ENCODE results near the gene MYH14. TPM values are rescaled to one million over a fixed set of nuclear protein-coding genes. Genes with fewer than 3 reads are reported as not detected.

Gene MYH14
- total RNA-seq, 4 donors from 2014 or later: 103 to 174 (median 141) TPM

- Histone ChIP-seq H3K27me3 (peaks cover 0 to 8% (median 5%) of the 10 kb centered on the region in 3 donors), H3K27ac (no peak overlapping the region), H3K4me3 (no peak overlapping the region), H3K36me3 (no peaks in the 10 kb centered on the region), H3K9me3 (no peaks in the 10 kb centered on the region), H3K4me1 (no peaks in the 10 kb centered on the region)
- intact Hi-C loops (cut with DNase I; ENCODE audit: low total_unique reads) (no loop called here), in situ Hi-C loops (cut with MboI; ENCODE audit: low sequenced_read_pairs in 4 of 4) (loop anchor here in 3 of 4 donors (25.0 kb wide), 1 partner anchor 103 kb away; no protein-coding TSS in a partner anchor)
- no peak for DNase-seq
- no peak for ATAC-seq
- no peak for TF ChIP-seq POLR2A (IDR thresholded peaks at IDR 0.05)
- no peak for TF ChIP-seq CTCF (IDR thresholded peaks at IDR 0.05 in 4 of 5, conservative IDR thresholded peaks at IDR 0.05 in 1 of 5)
These were observed 44.3 kb upstream of the MYH14 start for GRCh38 chr19:50159078-50159477.

DNA sequence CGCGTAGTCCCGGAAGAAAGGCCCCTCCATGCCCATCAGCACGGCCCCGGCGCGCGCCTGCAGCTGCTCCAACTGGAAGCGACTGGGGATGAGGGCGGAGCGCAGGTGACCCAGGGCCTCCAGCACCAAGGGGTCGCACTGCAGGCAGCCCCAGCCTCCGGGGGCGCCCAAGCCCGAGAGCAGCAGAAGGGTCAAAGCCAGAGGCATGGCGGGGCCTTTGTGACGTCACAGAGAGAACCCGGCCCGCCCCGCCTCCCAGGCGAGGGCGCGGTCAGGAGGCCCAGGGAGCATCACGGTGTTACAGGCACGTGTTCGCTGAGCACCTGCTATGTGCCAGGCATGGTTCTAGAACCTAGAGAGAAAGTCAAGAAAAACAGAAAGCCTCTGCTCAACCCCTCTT is 40.4 kb upstream of the MYH14 start, which contains the start of gene IZUMO2:
Gene IZUMO2, minus strand, starts transcription at position 294 of the 400 bp plus-strand sequence. Its CDS starts 87 bp downstream, at position 207.
- Histone ChIP-seq H3K27me3 (peaks cover 4 to 20% (median 12%) of the 10 kb centered on the region in 3 donors), H3K27ac (no peak within 1 kb of the TSS), H3K4me1 (no peaks in the 10 kb centered on the region), H3K9me3 (no peaks in the 10 kb centered on the region), H3K36me3 (no peaks in the 10 kb centered on the region), H3K4me3 (no peak within 1 kb of the TSS)
- no peak for DNase-seq
- in situ Hi-C loops (cut with MboI; ENCODE audit: low sequenced_read_pairs in 4 of 4) (loop anchor here in 3 of 4 donors (25.0 kb wide), 1 partner anchor 99 kb away; no protein-coding TSS in a partner anchor), intact Hi-C loops (cut with DNase I; ENCODE audit: low total_unique reads) (loop anchor here (5.0 kb wide), 1 partner anchor 94 kb away; no protein-coding TSS in a partner anchor)
- TF ChIP-seq CTCF (IDR thresholded peaks at IDR 0.05 in 4 of 5, conservative IDR thresholded peaks at IDR 0.05 in 1 of 5) (no peak), POLR2A (IDR thresholded peaks at IDR 0.05) (no peak)
- ATAC-seq: no peak

GRCh38 chr19:50167314-50167721 is 36.1 kb upstream of the MYH14 start:
- H3K27ac ChIP-seq: no peak overlapping the region
- H3K4me1 ChIP-seq: no peaks in the 10 kb centered on the region
- H3K36me3 ChIP-seq: no peaks in the 10 kb centered on the region
- H3K9me3 ChIP-seq: no peaks in the 10 kb centered on the region
- H3K4me3 ChIP-seq: no peak overlapping the region
- TF ChIP-seq POLR2A (IDR thresholded peaks at IDR 0.05): no peak
- peaks cover 6 to 31% (median 12%) of the 10 kb centered on the region in 3 donors for H3K27me3 ChIP-seq
- DNase-seq (no peak), ATAC-seq (no peak)
- in situ Hi-C loops (cut with MboI; ENCODE audit: low sequenced_read_pairs in 4 of 4): loop anchor here in 3 of 4 donors (25.0 kb wide), 1 partner anchor 95 kb away; no protein-coding TSS in a partner anchor
- intact Hi-C loops (cut with DNase I; ENCODE audit: low total_unique reads): no loop called here

GRCh38 chr19:50171752-50172151 is 31.7 kb upstream of the MYH14 start:
- TF ChIP-seq CTCF (IDR thresholded peaks at IDR 0.05 in 4 of 5, conservative IDR thresholded peaks at IDR 0.05 in 1 of 5) (no peak), POLR2A (IDR thresholded peaks at IDR 0.05) (no peak)
- in situ Hi-C loops (cut with MboI; ENCODE audit: low sequenced_read_pairs in 4 of 4) (loop anchor here in 3 of 4 donors (25.0 kb wide), 1 partner anchor 91 kb away; no protein-coding TSS in a partner anchor), intact Hi-C loops (cut with DNase I; ENCODE audit: low total_unique reads) (no loop called here)
- H3K4me1 ChIP-seq: no peaks in the 10 kb centered on the region
- no peak overlapping the region for H3K27ac ChIP-seq
- H3K9me3 ChIP-seq: no peaks in the 10 kb centered on the region
- ATAC-seq (no peak), DNase-seq (no peak)
- H3K27me3 ChIP-seq: peaks cover 2 to 18% (median 7%) of the 10 kb centered on the region in 3 donors
- no peak overlapping the region for H3K4me3 ChIP-seq
- no peaks in the 10 kb centered on the region for H3K36me3 ChIP-seq

DNA sequence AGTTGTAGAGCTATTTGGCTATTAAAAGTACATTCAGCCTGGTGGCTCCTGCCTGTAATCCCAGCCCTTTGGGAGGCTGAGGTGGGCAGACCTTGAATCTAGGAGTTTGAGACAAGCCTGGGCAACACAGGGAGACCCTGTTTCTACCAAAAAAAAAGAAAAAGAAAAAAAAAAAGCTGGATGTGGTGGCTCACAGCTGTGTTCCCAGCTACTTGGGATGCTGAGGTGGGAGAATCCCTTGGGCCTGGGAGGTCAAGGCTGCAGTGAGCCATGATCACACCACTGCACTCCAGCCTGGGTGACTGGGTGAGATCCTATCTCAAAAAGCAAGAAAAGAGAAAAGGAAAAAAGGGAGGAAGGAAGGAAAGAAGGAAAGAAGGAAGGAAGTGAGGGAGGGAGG is 30.7 kb upstream of the MYH14 start:
- intact Hi-C loops (cut with DNase I; ENCODE audit: low total_unique reads): no loop called here
- in situ Hi-C loops (cut with MboI; ENCODE audit: low sequenced_read_pairs in 4 of 4): loop anchor here in 3 of 4 donors (25.0 kb wide), 1 partner anchor 90 kb away; no protein-coding TSS in a partner anchor

More for the DNA sequence above, 30.7 kb upstream of the MYH14 start:
- Histone ChIP-seq H3K36me3 (no peaks in the 10 kb centered on the region), H3K27me3 (peaks cover under 1 to 14% (median 2%) of the 10 kb centered on the region in 3 donors), H3K4me3 (no peak overlapping the region), H3K4me1 (no peaks in the 10 kb centered on the region), H3K9me3 (no peaks in the 10 kb centered on the region), H3K27ac (no peak overlapping the region)
- no peak for DNase-seq
- TF ChIP-seq POLR2A (IDR thresholded peaks at IDR 0.05): no peak
- TF ChIP-seq CTCF (IDR thresholded peaks at IDR 0.05 in 4 of 5, conservative IDR thresholded peaks at IDR 0.05 in 1 of 5): no peak
- ATAC-seq: no peak
